ENCODE results near the gene ERP44. TPM values are rescaled to one million over a fixed set of nuclear protein-coding genes. Genes with fewer than 3 reads are reported as not detected.
"Not testable (repeated sequence)": the region's sequence is repeated elsewhere in the genome, so short reads cannot be mapped to it uniquely, and the experiment has no call there.

The ERP44 gene
- total RNA-seq, 1 donor from 2014 or later: 18.0 TPM

GRCh38 chr9:100072805-100073204 is 26.0 kb downstream of the ERP44 start:
- Histone ChIP-seq H3K9me3 (ENCODE audit: low read depth) (no peaks in the 10 kb centered on the region), H3K4me1 (no peaks in the 10 kb centered on the region), H3F3A (ENCODE audit: low read depth) (no peaks in the 10 kb centered on the region), H3K9ac (no peak overlapping the region), H3K4me3 (no peak overlapping the region), H4K20me1 (ENCODE audit: low read depth) (no peaks in the 10 kb centered on the region), H3K4me2 (no peak overlapping the region), H3K27me3 (no peaks in the 10 kb centered on the region), H3K79me2 (ENCODE audit: low read depth) (peaks cover 12% of the 10 kb centered on the region), H3K27ac (no peak overlapping the region), H3K36me3 (no peaks in the 10 kb centered on the region), H2AFZ (replicated peaks) (no peak overlapping the region)
- H3K36me3 Mint-ChIP-seq: peaks cover 9% of the 10 kb centered on the region
- H3K4me1 Mint-ChIP-seq: no peaks in the 10 kb centered on the region
- H3K27me3 Mint-ChIP-seq (ENCODE audit: insufficient read depth, low read depth): no peaks in the 10 kb centered on the region
- peaks cover 4% of the 10 kb centered on the region for H3K9me3 Mint-ChIP-seq
- H3K4me3 Mint-ChIP-seq: no peak overlapping the region
- DNase-seq (ENCODE audit: low spot score): no peak
- no peak for TF ChIP-seq CTCF (IDR thresholded peaks at IDR 0.05)
- TF ChIP-seq EZH2 (IDR thresholded peaks at IDR 0.05): no peak
- no peak for TF ChIP-seq EZH2phosphoT487 (IDR thresholded peaks at IDR 0.05)
- no peak overlapping the region for H3K27ac Mint-ChIP-seq

GRCh38 chr9:100071271-100071670 is 27.5 kb downstream of the ERP44 start:
- peaks cover 12% of the 10 kb centered on the region for H3K9me3 Mint-ChIP-seq
- H3K79me2 ChIP-seq (ENCODE audit: low read depth): peaks cover 12% of the 10 kb centered on the region
- H3K9me3 ChIP-seq (ENCODE audit: low read depth): no peaks in the 10 kb centered on the region
- peaks cover 12% of the 10 kb centered on the region for H3K36me3 Mint-ChIP-seq
- H3K9ac ChIP-seq: no peak overlapping the region
- no peak for DNase-seq (ENCODE audit: low spot score)
- no peak overlapping the region for H3K4me3 ChIP-seq
- TF ChIP-seq CTCF (IDR thresholded peaks at IDR 0.05): no peak
- TF ChIP-seq EZH2 (IDR thresholded peaks at IDR 0.05): no peak
- TF ChIP-seq EZH2phosphoT487 (IDR thresholded peaks at IDR 0.05): no peak
- no peak overlapping the region for H3K27ac Mint-ChIP-seq
- no peak overlapping the region for H3K4me2 ChIP-seq
- no peak overlapping the region for H3K27ac ChIP-seq
- H4K20me1 ChIP-seq (ENCODE audit: low read depth): no peaks in the 10 kb centered on the region
- H3K4me1 Mint-ChIP-seq: no peaks in the 10 kb centered on the region
- H3K4me3 Mint-ChIP-seq: no peak overlapping the region
- H3K27me3 ChIP-seq: no peaks in the 10 kb centered on the region
- no peaks in the 10 kb centered on the region for H3K27me3 Mint-ChIP-seq (ENCODE audit: insufficient read depth, low read depth)
- no peak overlapping the region for H2AFZ ChIP-seq (replicated peaks)
- no peaks in the 10 kb centered on the region for H3K36me3 ChIP-seq
- H3K4me1 ChIP-seq: no peaks in the 10 kb centered on the region
- no peaks in the 10 kb centered on the region for H3F3A ChIP-seq (ENCODE audit: low read depth)

- Histone ChIP-seq H3K27ac (no peak overlapping the region), H3F3A (ENCODE audit: low read depth) (no peaks in the 10 kb centered on the region), H2AFZ (replicated peaks) (no peak overlapping the region), H3K9me3 (ENCODE audit: low read depth) (no peaks in the 10 kb centered on the region), H3K79me2 (ENCODE audit: low read depth) (peaks cover 12% of the 10 kb centered on the region), H3K4me3 (no peak overlapping the region), H3K4me1 (no peaks in the 10 kb centered on the region), H3K36me3 (no peaks in the 10 kb centered on the region), H3K27me3 (no peaks in the 10 kb centered on the region), H3K9ac (no peak overlapping the region), H3K4me2 (no peak overlapping the region), H4K20me1 (ENCODE audit: low read depth) (no peaks in the 10 kb centered on the region)
- Mint-ChIP-seq H3K27ac (no peak overlapping the region), H3K4me1 (no peaks in the 10 kb centered on the region), H3K9me3 (peaks cover 15% of the 10 kb centered on the region), H3K27me3 (ENCODE audit: insufficient read depth, low read depth) (no peaks in the 10 kb centered on the region), H3K4me3 (no peak overlapping the region), H3K36me3 (peaks cover 11% of the 10 kb centered on the region)
- DNase-seq (ENCODE audit: low spot score): no peak
- TF ChIP-seq CTCF (IDR thresholded peaks at IDR 0.05) (no peak), EZH2phosphoT487 (IDR thresholded peaks at IDR 0.05) (no peak), EZH2 (IDR thresholded peaks at IDR 0.05) (no peak)
These were observed 28.4 kb downstream of the ERP44 start for GRCh38 chr9:100070104-100071041.

GRCh38 chr9:100069068-100069467 is 29.7 kb downstream of the ERP44 start:
- H3K36me3 ChIP-seq; H3K27ac Mint-ChIP-seq; H3K4me1 Mint-ChIP-seq; H3F3A ChIP-seq (ENCODE audit: low read depth); DNase-seq (ENCODE audit: low spot score); H3K27me3 ChIP-seq; H3K4me3 ChIP-seq; H3K9me3 ChIP-seq (ENCODE audit: low read depth); H4K20me1 ChIP-seq (ENCODE audit: low read depth); H3K4me3 Mint-ChIP-seq; H2AFZ ChIP-seq (replicated peaks); H3K9ac ChIP-seq; H3K4me1 ChIP-seq; H3K27me3 Mint-ChIP-seq (ENCODE audit: insufficient read depth, low read depth); H3K36me3 Mint-ChIP-seq; H3K27ac ChIP-seq; H3K4me2 ChIP-seq: not testable (repeated sequence)
- H3K9me3 Mint-ChIP-seq: peaks cover 15% of the 10 kb centered on the region
- peaks cover 12% of the 10 kb centered on the region for H3K79me2 ChIP-seq (ENCODE audit: low read depth)

GRCh38 chr9:100067990-100068389 is 30.8 kb downstream of the ERP44 start:
- not testable (repeated sequence) for H3F3A ChIP-seq (ENCODE audit: low read depth); H3K27ac ChIP-seq; H3K27me3 Mint-ChIP-seq (ENCODE audit: insufficient read depth, low read depth); H3K4me2 ChIP-seq; H3K79me2 ChIP-seq (ENCODE audit: low read depth); H3K27me3 ChIP-seq; H3K36me3 Mint-ChIP-seq; H3K9me3 ChIP-seq (ENCODE audit: low read depth); H2AFZ ChIP-seq (replicated peaks); H4K20me1 ChIP-seq (ENCODE audit: low read depth); H3K4me3 ChIP-seq; H3K36me3 ChIP-seq; H3K4me1 Mint-ChIP-seq; H3K4me3 Mint-ChIP-seq; H3K9ac ChIP-seq; H3K4me1 ChIP-seq; DNase-seq (ENCODE audit: low spot score); H3K27ac Mint-ChIP-seq
- H3K9me3 Mint-ChIP-seq: peaks cover 15% of the 10 kb centered on the region
